AG08395 (cell line): ENCODE measurements around the gene EIF5A.
A peak's percentile ranks its signal among the peaks of the same experiment; 100 is the strongest.

Experiments used
- DNase-seq: peaks from one replicate; pipeline ENCODE4 v3.0.0; 2012; ENCODE audit warnings: mixed read lengths, low spot score

EIF5A gene

GRCh38 chr17:7306911-7307685, at the start of gene EIF5A:
TSS of gene EIF5A (plus strand) at chr17:7307628. CDS start at chr17:7309636, 2,008 bp downstream.
- peak; percentile 100 for DNase-seq

DNA sequence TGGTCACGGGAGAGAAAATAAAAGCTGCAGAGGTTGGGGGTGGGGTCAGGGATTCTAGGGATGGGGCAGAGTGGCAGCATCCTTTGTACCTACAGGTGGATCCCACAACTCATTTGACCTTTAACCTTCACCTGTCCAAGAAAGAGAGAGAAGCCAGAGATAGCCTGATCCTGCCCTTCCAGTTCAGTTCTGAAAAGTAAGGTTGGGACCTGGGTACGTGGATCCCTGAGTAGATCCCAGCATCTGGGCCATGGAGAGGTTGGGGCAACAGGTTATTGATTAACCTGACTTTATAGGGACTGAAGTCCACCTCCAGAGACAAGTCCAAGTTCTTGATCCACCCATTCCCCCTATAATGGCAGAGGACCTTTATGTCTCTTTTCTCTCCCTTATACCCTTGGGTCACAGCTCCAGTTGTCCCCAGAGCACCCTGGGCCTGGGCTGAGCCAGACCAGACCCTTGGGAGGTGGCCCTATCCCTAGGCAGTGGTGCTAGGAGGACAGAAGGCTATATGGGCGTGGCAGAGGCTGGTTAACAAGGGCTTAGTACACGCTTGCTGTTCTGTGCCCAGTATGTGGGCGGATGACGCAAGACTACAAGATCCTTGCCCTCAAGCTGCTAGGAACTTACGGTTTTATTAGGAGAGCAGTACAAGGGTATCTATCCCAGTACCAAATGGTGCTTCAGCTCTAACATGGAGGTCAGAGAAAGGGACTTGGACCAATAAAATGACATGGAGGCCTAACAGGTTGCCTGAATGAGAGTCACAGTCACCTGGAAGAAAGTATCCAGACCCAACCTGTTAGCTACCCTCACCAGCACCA, 48.5 kb upstream of the EIF5A start:
- DNase-seq: no peak

DNA sequence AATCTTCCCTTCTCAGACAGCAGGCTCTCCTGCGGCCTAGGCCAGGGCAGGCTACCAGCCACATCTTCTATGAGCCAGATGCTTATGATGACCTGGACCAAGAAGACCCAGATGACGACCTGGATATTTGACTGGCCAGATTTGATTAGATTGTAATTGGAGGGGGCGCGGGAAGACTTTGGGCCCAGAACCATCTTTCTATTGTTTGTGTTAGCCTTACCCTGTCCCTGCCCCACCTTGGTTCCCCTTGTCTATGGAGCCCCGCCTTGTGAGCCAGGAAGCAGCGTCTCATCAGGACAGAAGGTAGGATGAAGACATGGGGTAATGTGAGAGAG, 47.9 kb upstream of the EIF5A start:
- no peak for DNase-seq

DNA sequence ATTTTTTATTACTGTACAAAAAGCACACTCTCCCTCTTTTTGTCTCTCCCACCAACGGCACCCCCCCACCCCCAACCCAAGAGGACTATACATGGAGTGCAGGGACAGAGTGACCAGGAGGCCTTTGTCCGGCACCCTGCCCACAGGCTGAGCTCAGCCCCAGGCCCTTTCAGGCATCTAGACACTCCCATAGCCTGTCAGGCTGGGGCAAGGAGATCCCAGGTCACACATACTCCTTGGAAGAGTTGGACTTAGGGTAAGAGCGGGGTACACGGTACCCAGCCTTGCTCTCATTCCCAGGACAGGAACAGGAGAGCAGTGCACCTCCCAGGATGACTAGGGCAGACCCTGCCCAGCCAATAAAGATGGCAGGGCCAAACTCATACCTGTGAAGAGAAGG, 47.3 kb upstream of the EIF5A start:
- no peak for DNase-seq

DNA sequence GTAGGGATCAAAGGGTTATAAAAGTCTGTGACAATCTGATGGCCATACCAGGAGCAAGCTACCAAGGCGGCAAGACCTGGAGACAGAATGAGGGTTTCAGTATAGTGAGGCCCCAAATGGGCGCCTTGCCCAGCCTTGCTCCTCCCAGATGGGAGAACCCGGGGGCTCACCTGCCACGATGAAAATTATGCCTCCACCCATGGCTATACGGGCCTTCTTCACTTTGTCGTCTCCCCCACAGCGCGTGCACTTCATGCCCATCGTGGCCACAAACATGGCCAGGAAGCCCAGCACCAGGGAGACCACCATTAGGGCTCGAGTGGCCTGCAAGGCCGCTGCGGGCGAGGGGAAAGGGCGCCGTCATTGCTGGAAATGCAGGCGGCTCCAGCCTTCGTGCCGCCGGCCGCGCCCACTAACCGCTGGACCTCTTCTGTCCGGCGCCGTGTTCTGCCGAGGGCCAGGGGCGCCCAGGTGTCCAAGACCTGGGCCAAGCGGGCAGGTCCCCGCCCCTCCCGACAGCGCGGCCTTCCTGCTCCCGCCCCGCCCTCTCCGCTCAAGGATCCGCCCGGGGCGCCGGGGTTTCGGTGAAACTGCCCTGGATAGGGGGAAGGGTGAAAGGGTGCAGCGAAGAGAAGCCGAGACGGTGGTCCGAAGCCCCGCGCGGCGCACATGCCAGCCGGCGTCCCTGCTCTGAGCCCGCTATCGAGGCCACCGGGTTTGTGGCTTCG, 46.6 kb upstream of the EIF5A start:
- DNase-seq: peak; percentile 41

GRCh38 chr17:7261379-7262191, 45.8 kb upstream of the EIF5A start:
- DNase-seq: no peak

DNA sequence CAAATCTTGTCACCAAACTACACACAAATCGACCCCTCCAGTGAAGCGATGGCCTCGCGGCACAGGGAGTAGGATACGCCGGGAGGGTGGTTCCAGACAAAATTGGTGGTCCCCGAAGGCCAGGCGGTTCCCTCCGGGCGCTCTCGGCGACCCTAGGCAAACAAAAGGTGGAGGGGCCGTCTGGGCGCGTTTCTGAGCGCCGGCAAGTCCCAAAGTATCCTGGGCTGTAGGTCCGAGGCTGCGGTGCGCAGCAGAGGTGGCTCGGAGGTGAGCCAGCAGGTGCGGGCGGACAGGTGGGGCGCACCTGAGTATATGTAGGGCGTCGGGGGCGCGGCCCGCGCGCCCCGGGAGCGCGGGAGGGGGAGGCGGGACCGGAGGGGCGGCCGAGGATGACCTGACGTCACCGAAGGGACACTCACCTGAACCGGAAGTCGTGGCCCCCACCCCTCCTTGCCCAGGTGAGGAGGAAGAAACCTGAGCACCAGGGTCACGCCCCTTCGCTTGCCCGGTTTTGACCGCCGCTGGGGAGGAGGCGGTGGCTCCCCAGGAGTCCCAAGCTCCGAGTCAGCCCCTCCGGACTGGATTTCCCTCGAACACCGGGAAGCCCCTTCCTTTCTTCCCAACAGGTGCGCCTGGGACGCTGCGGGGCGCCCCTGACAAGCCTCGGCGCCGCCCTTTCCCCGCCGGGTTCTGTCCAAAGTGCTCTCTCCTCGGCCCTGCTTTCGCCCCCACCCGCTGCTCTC, 45.1 kb upstream of the EIF5A start, which contains the start of gene CLDN7:
Gene CLDN7 (minus strand): TSS at position 287 of the 743 bp plus-strand sequence. CDS start 435 bp downstream, outside the sequence.
- no peak for DNase-seq

GRCh38 chr17:7262935-7263800, 44.3 kb upstream of the EIF5A start:
- no peak for DNase-seq

DNA sequence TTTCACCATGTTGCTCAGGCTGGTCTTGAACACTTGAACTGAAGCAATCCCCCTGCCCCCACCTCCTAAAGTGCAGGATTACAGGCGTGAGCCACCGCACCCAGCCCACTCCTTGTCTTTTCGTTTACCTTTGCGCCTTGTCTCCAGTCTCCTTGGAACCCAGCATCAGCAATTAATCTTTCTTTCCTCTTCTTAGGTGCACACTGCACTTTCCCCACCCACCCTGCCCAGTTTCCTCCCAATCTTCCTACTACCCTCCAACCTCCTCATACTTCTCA, 43.7 kb upstream of the EIF5A start:
- DNase-seq: no peak

GRCh38 chr17:7266784-7267183, 40.6 kb upstream of the EIF5A start:
- no peak for DNase-seq

DNA sequence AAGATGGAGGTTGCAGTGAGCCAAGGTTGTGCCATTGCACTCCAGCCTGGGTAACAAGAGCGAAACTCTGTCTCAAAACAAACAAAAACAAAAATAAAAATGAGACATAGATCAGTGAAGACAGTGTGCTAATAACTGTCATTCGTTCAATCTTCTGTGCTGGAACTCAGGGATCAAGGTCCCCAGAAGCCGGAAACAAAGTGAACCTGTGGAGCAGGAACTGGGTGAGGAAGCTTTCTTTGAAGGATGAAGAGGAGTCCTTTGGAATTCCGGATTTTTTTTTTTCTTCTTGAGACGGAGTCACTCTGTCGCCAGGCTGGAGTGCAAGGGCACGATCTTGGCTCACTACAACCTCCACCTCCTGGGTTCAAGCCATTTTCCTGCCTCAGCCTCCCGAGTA, 28.0 kb upstream of the EIF5A start:
- DNase-seq: no peak

DNA sequence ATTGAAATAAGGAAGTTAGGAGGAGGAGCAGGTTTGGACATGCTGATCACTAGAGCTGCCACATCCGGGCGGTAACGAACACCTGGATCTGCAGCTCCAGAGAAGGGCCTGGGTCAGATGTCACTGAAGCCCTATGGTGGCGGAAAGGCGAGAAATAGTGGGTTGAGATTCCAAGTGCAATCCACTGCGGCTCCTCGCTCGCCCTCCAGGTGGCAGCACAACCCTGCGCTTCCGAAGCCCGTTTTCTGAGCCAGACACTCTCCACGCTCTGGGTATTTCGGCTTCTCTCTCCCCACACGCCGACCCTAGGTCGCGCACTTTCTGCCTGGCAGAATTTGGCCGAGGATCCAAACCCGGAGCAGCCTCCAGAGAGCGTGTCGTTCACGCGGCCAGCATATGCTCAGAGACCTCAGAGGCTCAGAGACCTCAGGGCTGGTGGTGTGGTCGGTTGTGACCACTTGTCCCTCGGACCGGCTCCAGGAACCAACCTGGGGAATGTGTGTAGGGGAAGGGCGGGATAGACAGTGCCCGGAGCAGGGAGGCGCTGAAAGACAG, 26.8 kb upstream of the EIF5A start:
- peak; percentile 92 for DNase-seq

DNA sequence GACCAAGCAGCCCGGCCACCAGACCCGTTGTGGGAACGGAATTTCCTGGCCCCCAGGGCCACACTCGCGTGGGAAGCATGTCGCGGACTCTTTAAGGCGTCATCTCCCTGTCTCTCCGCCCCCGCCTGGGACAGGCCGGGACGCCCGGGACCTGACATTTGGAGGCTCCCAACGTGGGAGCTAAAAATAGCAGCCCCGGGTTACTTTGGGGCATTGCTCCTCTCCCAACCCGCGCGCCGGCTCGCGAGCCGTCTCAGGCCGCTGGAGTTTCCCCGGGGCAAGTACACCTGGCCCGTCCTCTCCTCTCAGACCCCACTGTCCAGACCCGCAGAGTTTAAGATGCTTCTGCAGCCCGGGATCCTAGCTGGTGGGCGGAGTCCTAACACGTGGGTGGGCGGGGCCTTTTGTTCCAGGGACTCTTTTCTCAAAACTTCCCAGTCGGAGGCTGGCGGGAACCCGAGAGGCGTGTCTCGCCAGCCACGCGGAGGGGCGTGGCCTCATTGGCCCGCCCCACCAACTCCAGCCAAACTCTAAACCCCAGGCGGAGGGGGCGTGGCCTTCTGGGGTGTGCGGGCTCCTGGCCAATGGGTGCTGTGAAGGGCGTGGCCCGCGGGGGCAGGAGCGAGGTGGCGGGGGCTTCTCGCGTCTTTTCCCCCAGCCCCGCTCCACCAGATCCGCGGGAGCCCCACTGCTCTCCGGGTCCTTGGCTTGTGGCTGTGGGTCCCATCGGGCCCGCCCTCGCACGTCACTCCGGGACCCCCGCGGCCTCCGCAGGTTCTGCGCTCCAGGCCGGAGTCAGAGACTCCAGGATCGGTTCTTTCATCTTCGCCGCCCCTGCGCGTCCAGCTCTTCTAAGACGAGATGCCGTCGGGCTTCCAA, 26.1 kb upstream of the EIF5A start, which contains the start of gene SLC2A4:
Gene SLC2A4 (plus strand): TSS at position 645 of the 879 bp plus-strand sequence. CDS start 217 bp downstream, at position 862.
- peak; percentile 98 for DNase-seq

DNA sequence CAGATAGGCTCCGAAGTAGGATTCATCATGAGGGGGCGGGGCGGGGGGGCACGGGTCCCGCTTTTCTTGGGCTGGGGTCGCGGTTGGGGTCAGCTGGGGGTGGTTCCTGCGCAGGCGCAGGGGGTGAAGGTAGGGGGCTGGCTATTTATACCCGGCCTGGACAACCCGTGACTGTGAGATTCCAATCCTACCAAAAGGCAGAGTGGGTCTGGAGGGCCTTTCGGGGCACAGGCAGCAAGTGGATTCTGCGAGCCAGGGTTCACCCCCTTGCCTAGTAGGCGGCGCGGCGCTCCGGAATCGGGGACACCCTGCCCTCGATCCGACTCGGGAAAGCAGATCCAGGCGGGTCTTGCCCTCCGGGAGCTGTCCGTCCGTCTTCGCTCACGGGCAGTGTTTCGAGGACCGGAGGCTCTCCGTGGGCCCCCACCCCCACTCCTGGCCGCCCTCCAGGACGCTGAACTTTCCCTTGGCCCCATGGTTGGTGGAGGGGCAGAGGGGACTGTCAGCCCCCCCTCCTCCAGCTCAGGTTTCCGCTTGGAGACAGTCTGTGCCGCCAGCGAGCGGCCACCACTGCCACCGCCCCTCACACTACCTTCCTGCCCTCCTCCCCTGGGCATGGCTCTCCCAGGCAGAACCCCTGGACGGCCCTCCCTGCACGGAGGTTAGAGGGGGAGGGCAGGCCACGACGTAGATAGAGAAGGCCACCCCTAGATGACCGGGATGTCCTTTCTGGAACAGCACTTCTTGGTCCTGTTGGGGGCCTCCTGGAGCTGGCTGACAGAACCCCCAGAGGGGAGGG, 25.3 kb upstream of the EIF5A start:
- no peak for DNase-seq

DNA sequence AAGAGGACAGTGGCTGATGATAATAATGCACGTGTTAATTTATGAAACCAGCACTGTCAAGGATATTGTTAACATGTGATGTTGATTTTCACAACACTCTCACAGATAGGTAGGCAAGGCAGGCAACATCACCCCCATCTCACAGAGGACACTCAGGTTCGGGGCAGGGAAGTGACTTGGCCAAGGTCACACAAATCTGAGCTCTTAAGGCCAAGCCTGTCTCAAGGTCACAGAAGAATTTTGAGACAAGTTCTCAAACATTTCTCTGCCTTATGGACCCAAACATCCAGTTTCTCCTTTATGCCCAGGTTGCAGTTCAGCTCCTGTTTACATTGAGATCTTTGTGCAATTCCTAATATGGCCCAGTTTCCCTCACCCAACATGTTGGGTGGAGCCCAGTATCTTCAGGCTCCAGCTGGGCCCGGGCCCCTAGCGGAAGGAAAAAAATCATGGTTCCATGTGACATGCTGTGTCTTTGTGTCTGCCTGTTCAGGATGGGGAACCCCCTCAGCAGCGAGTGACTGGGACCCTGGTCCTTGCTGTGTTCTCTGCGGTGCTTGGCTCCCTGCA, 24.6 kb upstream of the EIF5A start:
- DNase-seq: no peak

DNA sequence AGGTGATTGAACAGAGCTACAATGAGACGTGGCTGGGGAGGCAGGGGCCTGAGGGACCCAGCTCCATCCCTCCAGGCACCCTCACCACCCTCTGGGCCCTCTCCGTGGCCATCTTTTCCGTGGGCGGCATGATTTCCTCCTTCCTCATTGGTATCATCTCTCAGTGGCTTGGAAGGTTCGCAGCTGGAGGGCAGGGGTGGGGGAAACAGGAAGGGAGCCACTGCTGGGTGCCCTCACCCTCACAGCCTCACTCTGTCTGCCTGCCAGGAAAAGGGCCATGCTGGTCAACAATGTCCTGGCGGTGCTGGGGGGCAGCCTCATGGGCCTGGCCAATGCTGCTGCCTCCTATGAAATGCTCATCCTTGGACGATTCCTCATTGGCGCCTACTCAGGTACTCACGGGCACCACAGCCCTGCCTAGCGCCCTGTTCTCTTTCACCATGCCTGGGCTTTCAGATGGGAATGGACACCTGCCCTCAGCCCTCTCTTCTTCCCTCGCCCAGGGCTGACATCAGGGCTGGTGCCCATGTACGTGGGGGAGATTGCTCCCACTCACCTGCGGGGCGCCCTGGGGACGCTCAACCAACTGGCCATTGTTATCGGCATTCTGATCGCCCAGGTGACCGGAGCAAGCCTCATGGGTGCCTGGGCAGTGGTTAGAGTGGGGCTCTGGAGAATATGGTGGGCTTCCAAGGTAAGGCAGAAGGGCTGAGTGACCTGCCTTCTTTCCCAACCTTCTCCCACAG, 23.8 kb upstream of the EIF5A start:
- DNase-seq: no peak

DNA sequence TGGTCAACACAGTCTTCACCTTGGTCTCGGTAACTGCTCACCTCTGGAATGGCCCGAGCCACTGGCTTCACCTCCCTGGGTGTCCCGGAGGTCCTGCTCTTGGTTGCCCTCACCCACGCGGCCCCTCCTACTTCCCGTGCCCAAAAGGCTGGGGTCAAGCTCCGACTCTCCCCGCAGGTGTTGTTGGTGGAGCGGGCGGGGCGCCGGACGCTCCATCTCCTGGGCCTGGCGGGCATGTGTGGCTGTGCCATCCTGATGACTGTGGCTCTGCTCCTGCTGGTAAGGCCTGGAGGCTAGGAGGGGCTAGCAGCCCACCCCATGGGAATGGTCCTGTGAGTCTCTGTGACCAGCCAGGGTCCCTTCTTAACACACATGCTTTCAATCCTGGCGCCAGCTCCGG, 22.5 kb upstream of the EIF5A start:
- DNase-seq: no peak
